Suprapubic skin (tissue), 3 donors: ENCODE results near the gene SFTPB.

Experiments used
- CTCF ChIP-seq, 2 donors: fragments of 200-600 bp in 1 of 2; fragments of 450-650 bp in 1 of 2; sonication (generic) in 1 of 2; IDR thresholded peaks; one replicate each; pipeline ENCODE4 v1.5.1; 2016 to 2019; ENCODE audit warnings: antibody characterized with exemption in 2 of 2, mild to moderate bottlenecking in 1 of 2, moderate library complexity in 1 of 2
- POLR2A ChIP-seq, 2 donors: fragments of 450-650 bp; IDR thresholded peaks; one replicate each; pipeline ENCODE4 v1.6.1; 2017; ENCODE audit warnings: antibody characterized with exemption in 2 of 2, mild to moderate bottlenecking in 2 of 2, moderate library complexity in 2 of 2

- TF ChIP-seq CTCF (IDR thresholded peaks at IDR 0.05) = no peak
- no peak for TF ChIP-seq POLR2A (IDR thresholded peaks at IDR 0.05)
Measured at GRCh38 chr2:85712336-85712735, 44.3 kb upstream of the SFTPB start.
